Vagina (tissue), 2 donors: ENCODE measurements around the gene ZNF385B.

ENCODE experiments used
- CTCF ChIP-seq, 3 experiments: fragments of 450-650 bp in 2 of 3; fragments of 200-600 bp in 1 of 3; sonication (generic) in 1 of 3; IDR thresholded peaks; one replicate each; pipeline ENCODE4 v1.5.1; 2017 to 2019; ENCODE audit warnings: antibody characterized with exemption in 3 of 3, mild to moderate bottlenecking in 2 of 3, moderate library complexity in 2 of 3
- POLR2AphosphoS5 ChIP-seq, 2 donors: sonication (generic); formaldehyde crosslinking; IDR thresholded peaks; one replicate each; pipeline ENCODE4 v1.9.0; 2017; ENCODE audit warnings: antibody characterized with exemption in 2 of 2, mild to moderate bottlenecking in 2 of 2, low read depth in 1 of 2; ENCODE audit not compliant: insufficient read depth in 1 of 2

GRCh38 chr2:179702912-179703311 lies 158.5 kb downstream of the ZNF385B start:
- TF ChIP-seq CTCF (IDR thresholded peaks at IDR 0.05), result no peak
- TF ChIP-seq POLR2AphosphoS5 (IDR thresholded peaks at IDR 0.05; ENCODE audit: insufficient read depth in 1 of 2, low read depth in 1 of 2), result no peak
